ENCODE measurements around the gene KIF23. TPM values are rescaled to one million over a fixed set of nuclear protein-coding genes. Genes with fewer than 3 reads are reported as not detected.

Gene KIF23
- total RNA-seq: 10 to 100 TPM in 1 of 5 experiments, 1 to 10 TPM in 1, under 1 TPM in 2, not detected in 1; 0.30 to 39.4 (median 0.72) TPM
- polyA plus RNA-seq: not detected
- 1.1 reads per million for total RNA-seq

DNA sequence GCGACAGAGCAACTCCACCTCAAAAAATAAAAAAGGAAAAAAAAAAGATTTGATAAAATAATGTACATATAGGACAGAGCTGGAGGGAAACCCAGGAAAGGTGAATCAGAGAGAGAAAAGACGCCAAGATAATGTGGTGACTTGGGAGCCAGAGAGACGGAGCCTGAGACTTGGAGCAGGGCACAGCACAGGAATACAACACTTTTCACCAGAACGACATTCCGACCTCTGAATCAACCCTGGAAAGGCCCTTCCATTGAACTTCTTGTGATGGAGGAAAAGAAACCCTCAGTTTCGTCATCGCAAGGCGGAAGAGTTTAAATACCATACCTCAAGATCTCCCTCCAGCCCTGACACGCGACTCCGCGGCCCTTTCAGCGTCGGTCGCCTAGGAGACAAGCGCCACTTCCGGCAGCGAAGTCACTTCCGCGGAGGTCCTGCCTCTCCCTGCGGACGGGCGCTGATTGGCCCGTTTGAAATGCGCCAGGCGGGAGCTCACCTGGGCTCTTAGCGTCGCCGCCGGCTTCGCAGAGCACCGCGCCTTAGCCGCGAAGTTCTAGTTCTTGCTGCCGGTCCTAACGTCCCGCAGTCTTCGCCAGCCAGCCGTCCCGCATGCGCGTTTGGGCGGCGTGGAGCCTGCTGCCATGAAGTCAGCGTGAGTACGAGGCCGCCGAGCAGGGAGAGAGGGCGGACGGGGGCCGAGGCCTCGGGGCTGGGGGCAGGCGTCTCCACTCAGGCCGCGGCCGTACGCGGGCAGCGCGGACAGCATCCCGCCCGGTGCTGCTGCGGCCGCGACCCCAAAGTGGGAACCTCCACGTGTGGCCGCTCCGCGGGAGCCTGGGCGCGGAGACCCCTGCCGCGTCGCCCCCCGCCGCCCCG, at the start of gene KIF23:
TSS of gene KIF23 (plus strand) at position 528 of the 879 bp plus-strand sequence. CDS start at position 645, 117 bp downstream.
- H3K4me1 Mint-ChIP-seq: peaks cover 0 to 36% (median 7%) of the 10 kb centered on the region in 7 donors
- no peaks in the 10 kb centered on the region for H3K36me3 ChIP-seq (ENCODE audit: control insufficient read depth in 2 of 3, insufficient read depth in 3 of 3, low read length in 3 of 3)
- DNase-seq: peak; percentile 84 to 93 (median 90)
- H3K9me3 ChIP-seq (ENCODE audit: control insufficient read depth in 2 of 3, low read length in 3 of 3): no peaks in the 10 kb centered on the region
- peak within 1 kb of the TSS; percentile 66 for H3K4me3 ChIP-seq (ENCODE audit: low read length)
- peak within 1 kb of the TSS; percentile 81 to 88 (median 86) for H3K4me3 Mint-ChIP-seq
- H3K27me3 Mint-ChIP-seq: peaks cover 8 to 22% (median 10%) of the 10 kb centered on the region in 5 donors
- intact Hi-C loops (cut with micrococcal nuclease): loop anchor here (1.0 to 10.0 kb wide), 8 partner anchors 38 to 1139 kb away; partner anchors contain the start of genes FEM1B (in 2 of the 2), GLCE (in 2 of the 2) and RPLP1 (in 2 of the 2)
- ChIA-PET CTCF (interaction anchor here (0.6 to 1.0 kb wide), 2 partner anchors 34 to 59 kb away, joined by 3 to 5 read pairs; no protein-coding TSS in a partner anchor), POLR2A (interaction anchor here (0.7 to 2.2 kb wide), 4 partner anchors 38 to 1114 kb away, joined by 3 to 15 read pairs (median 3); partner anchors contain the start of gene RPLP1)
- H3K36me3 Mint-ChIP-seq: peaks cover 0 to 12% (median 0%) of the 10 kb centered on the region in 5 donors
- H3K9me3 Mint-ChIP-seq: peaks cover 0 to 2% (median 0%) of the 10 kb centered on the region in 11 donors
- H3K27ac Mint-ChIP-seq: peak within 1 kb of the TSS in 7 of 9 donors; percentile 34 to 86 (median 78)
- peak; percentile 98 for ATAC-seq
- peaks cover 0 to 9% of the 10 kb centered on the region in 2 donors for H3K27me3 ChIP-seq (ENCODE audit: control insufficient read depth in 2 of 2, insufficient read depth in 2 of 2, low read length in 2 of 2)
- no peak within 1 kb of the TSS for H3K27ac ChIP-seq (ENCODE audit: low read depth, low read length)
- H3K4me1 ChIP-seq (ENCODE audit: control insufficient read depth in 2 of 2, insufficient read depth in 2 of 2, low read length in 2 of 2): peaks cover 0 to 4% of the 10 kb centered on the region in 2 donors

DNA sequence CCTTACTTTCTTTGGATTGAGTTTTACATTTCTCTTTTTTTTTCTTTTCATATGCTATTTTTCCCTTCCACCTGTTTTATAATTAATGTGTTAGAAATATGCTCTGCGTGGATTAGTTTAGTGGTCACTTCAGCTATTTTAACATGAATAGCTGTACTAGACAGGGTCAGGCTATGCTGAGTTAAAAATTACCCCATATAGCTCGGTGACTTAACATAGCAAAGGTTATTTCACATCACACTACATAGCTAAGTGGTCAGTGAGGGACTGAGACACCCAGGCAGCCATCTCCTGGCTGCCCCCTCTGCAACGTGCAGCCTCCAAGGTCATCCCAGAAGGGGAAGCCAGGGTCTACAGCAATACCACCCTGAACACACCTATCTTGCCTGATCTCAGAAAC, 46.9 kb upstream of the KIF23 start:
- CTCF ChIA-PET: interaction anchor here (0.5 kb wide), 1 partner anchor 930 kb away, joined by 4 read pairs; no protein-coding TSS in a partner anchor
- H3K4me1 ChIP-seq (ENCODE audit: control insufficient read depth in 2 of 2, insufficient read depth in 2 of 2, low read length in 2 of 2): no peaks in the 10 kb centered on the region
- no peaks in the 10 kb centered on the region for H3K9me3 ChIP-seq (ENCODE audit: control insufficient read depth in 2 of 3, low read length in 3 of 3)
- no peak overlapping the region for H3K4me3 ChIP-seq (ENCODE audit: low read length)
- no peak overlapping the region for H3K4me3 Mint-ChIP-seq
- no peaks in the 10 kb centered on the region for H3K36me3 Mint-ChIP-seq
- no peaks in the 10 kb centered on the region for H3K36me3 ChIP-seq (ENCODE audit: control insufficient read depth in 2 of 3, insufficient read depth in 3 of 3, low read length in 3 of 3)
- peaks cover 0 to 8% (median 0%) of the 10 kb centered on the region in 11 donors for H3K9me3 Mint-ChIP-seq
- ATAC-seq (no peak), DNase-seq (no peak)
- intact Hi-C loops (cut with micrococcal nuclease): no loop called here
- peaks cover 0 to 3% of the 10 kb centered on the region in 2 donors for H3K27me3 ChIP-seq (ENCODE audit: control insufficient read depth in 2 of 2, insufficient read depth in 2 of 2, low read length in 2 of 2)
- no peak overlapping the region for H3K27ac Mint-ChIP-seq
- H3K27ac ChIP-seq (ENCODE audit: low read depth, low read length): no peak overlapping the region
- H3K4me1 Mint-ChIP-seq: no peaks in the 10 kb centered on the region
- peaks cover 4 to 19% (median 13%) of the 10 kb centered on the region in 5 donors for H3K27me3 Mint-ChIP-seq
- POLR2A ChIA-PET: no interaction called here

- Mint-ChIP-seq H3K4me3 (no peak overlapping the region), H3K27ac (no peak overlapping the region)
- CTCF ChIA-PET: interaction anchor here (0.8 kb wide), 1 partner anchor 25 kb away, joined by 4 read pairs; no protein-coding TSS in a partner anchor
These were observed 44.5 kb upstream of the KIF23 start for GRCh38 chr15:69369631-69370030.

DNA sequence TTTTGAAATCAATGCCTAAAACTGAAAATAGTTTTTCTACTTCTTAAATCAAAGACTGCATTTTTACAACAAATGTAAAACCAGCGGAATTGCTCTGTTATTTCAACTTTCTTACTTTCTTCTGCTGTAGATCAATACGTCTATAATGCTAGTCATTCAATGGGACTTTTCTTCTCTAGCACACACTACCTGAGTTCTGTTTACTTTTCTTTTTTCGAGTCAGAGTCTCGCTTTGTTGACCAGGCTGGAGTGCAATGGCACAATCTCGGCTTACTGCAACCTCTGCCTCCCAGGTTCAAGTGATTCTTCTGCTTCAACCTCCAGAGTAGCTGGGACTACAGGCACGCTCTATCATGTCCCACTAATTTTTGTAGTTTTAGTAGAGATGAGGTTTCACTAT, 40.7 kb upstream of the KIF23 start:
- peaks cover 0 to 3% of the 10 kb centered on the region in 2 donors for H3K27me3 ChIP-seq (ENCODE audit: control insufficient read depth in 2 of 2, insufficient read depth in 2 of 2, low read length in 2 of 2)
- Mint-ChIP-seq H3K27me3 (peaks cover 0 to 31% (median 14%) of the 10 kb centered on the region in 5 donors), H3K36me3 (no peaks in the 10 kb centered on the region), H3K27ac (no peak overlapping the region), H3K4me3 (no peak overlapping the region), H3K4me1 (no peaks in the 10 kb centered on the region), H3K9me3 (peaks cover 0 to 5% (median 0%) of the 10 kb centered on the region in 11 donors)
- DNase-seq: no peak
- H3K9me3 ChIP-seq (ENCODE audit: control insufficient read depth in 2 of 3, low read length in 3 of 3): no peaks in the 10 kb centered on the region
- no peak overlapping the region for H3K4me3 ChIP-seq (ENCODE audit: low read length)
- no peaks in the 10 kb centered on the region for H3K4me1 ChIP-seq (ENCODE audit: control insufficient read depth in 2 of 2, insufficient read depth in 2 of 2, low read length in 2 of 2)
- ChIA-PET POLR2A (no interaction called here), CTCF (no interaction called here)
- no peak for ATAC-seq
- intact Hi-C loops (cut with micrococcal nuclease): no loop called here
- no peaks in the 10 kb centered on the region for H3K36me3 ChIP-seq (ENCODE audit: control insufficient read depth in 2 of 3, insufficient read depth in 3 of 3, low read length in 3 of 3)
- no peak overlapping the region for H3K27ac ChIP-seq (ENCODE audit: low read depth, low read length)

More at GRCh38 chr15:69369631-69370030, 44.5 kb upstream of the KIF23 start:
- intact Hi-C loops (cut with micrococcal nuclease): no loop called here
- Histone ChIP-seq H3K36me3 (ENCODE audit: control insufficient read depth in 2 of 3, insufficient read depth in 3 of 3, low read length in 3 of 3) (no peaks in the 10 kb centered on the region), H3K27ac (ENCODE audit: low read depth, low read length) (no peak overlapping the region), H3K27me3 (ENCODE audit: control insufficient read depth in 2 of 2, insufficient read depth in 2 of 2, low read length in 2 of 2) (peaks cover 0 to 3% of the 10 kb centered on the region in 2 donors), H3K4me1 (ENCODE audit: control insufficient read depth in 2 of 2, insufficient read depth in 2 of 2, low read length in 2 of 2) (no peaks in the 10 kb centered on the region), H3K4me3 (ENCODE audit: low read length) (no peak overlapping the region), H3K9me3 (ENCODE audit: control insufficient read depth in 2 of 3, low read length in 3 of 3) (no peaks in the 10 kb centered on the region)
- DNase-seq: no peak
- Mint-ChIP-seq H3K9me3 (peaks cover 0 to 8% (median 3%) of the 10 kb centered on the region in 11 donors), H3K27me3 (peaks cover 4 to 30% (median 19%) of the 10 kb centered on the region in 5 donors), H3K4me1 (no peaks in the 10 kb centered on the region), H3K36me3 (no peaks in the 10 kb centered on the region)
- ATAC-seq: no peak
- POLR2A ChIA-PET: interaction anchor here (0.7 kb wide), 1 partner anchor 1145 kb away, joined by 6 read pairs; no protein-coding TSS in a partner anchor

DNA sequence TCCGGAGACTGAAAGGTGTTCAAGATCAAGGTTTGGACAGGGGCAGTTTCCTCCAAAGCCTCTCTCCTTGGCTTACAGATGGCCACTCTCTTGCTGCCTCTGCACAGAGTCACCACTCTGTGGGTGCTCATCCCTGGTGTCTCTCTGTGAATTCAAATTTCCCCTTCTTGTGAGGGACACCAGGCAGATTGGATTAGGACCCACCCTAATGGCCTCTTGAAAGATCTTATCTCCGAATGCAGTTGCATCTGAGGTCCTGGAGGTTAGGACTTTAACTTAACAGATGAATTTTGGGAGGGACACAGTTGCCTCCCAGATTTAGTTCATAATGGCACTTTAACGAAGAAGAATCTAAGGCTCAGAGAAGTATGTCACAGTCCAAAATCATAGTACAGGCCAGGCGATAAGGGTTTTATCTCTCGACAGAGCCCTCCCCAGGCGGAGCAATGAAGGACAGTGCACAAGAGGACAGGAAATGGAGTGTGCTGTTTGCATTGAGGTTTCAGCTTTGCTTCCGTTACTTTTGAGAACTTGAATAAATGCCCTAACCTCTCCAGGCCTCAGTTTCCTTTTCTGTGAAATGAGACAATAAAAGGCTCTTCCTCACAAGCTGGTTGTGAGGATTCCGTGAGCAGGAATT, 38.9 kb upstream of the KIF23 start:
- no peaks in the 10 kb centered on the region for H3K36me3 Mint-ChIP-seq
- peaks cover 0 to 30% (median 14%) of the 10 kb centered on the region in 5 donors for H3K27me3 Mint-ChIP-seq
- ATAC-seq (no peak), DNase-seq (no peak)
- Histone ChIP-seq H3K4me1 (ENCODE audit: control insufficient read depth in 2 of 2, insufficient read depth in 2 of 2, low read length in 2 of 2) (no peaks in the 10 kb centered on the region), H3K27ac (ENCODE audit: low read depth, low read length) (no peak overlapping the region), H3K9me3 (ENCODE audit: control insufficient read depth in 2 of 3, low read length in 3 of 3) (no peaks in the 10 kb centered on the region), H3K36me3 (ENCODE audit: control insufficient read depth in 2 of 3, insufficient read depth in 3 of 3, low read length in 3 of 3) (no peaks in the 10 kb centered on the region), H3K27me3 (ENCODE audit: control insufficient read depth in 2 of 2, insufficient read depth in 2 of 2, low read length in 2 of 2) (peaks cover 0 to 3% of the 10 kb centered on the region in 2 donors), H3K4me3 (ENCODE audit: low read length) (no peak overlapping the region)
- peaks cover 0 to 5% (median 0%) of the 10 kb centered on the region in 11 donors for H3K9me3 Mint-ChIP-seq
- intact Hi-C loops (cut with micrococcal nuclease): no loop called here
- ChIA-PET POLR2A (no interaction called here), CTCF (no interaction called here)
- no peaks in the 10 kb centered on the region for H3K4me1 Mint-ChIP-seq
- no peak overlapping the region for H3K4me3 Mint-ChIP-seq
- no peak overlapping the region for H3K27ac Mint-ChIP-seq

DNA sequence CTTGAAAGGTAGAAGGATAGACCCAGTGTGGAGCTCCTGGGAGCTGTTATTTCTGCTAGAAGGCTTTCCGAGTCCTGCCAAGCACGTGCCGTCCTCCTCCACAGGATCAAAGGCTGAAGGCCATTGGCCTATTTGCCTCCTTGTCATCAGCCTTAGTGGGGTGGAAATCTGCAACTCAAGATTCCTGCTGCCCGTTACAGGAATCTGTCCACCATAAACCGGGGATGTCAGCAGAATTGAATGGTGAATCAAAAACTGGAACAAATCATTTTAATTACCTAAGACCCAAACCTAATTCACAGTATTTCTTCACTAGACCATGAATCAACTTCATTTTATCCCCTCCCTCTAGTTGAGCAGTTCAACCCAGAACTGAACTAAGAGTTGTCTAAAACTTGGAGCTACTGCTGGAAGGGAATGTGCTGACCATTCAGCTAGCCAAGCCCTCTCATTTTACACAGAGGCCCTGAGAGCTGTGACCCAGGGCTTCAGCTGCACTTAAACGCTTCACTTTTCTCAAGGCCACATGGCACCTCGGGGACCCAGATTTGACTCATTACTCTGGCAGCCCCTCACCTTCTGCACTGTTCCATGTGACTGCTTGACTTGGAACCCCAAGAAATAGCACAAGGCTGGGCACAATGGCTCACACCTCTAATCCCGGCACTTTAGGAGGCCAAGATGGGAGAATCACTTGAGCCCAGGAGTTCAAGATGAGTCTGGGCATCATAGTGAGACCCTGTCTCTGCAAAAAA, 36.8 kb upstream of the KIF23 start:
- no peaks in the 10 kb centered on the region for H3K9me3 ChIP-seq (ENCODE audit: control insufficient read depth in 2 of 3, low read length in 3 of 3)
- Mint-ChIP-seq H3K36me3 (no peaks in the 10 kb centered on the region), H3K27ac (no peak overlapping the region), H3K9me3 (peaks cover 0 to 5% (median 0%) of the 10 kb centered on the region in 11 donors), H3K4me1 (no peaks in the 10 kb centered on the region), H3K27me3 (peaks cover 0 to 28% (median 14%) of the 10 kb centered on the region in 5 donors), H3K4me3 (no peak overlapping the region)
- no peak for DNase-seq
- intact Hi-C loops (cut with micrococcal nuclease): no loop called here
- no peak for ATAC-seq
- no peaks in the 10 kb centered on the region for H3K27me3 ChIP-seq (ENCODE audit: control insufficient read depth in 2 of 2, insufficient read depth in 2 of 2, low read length in 2 of 2)
- no peak overlapping the region for H3K4me3 ChIP-seq (ENCODE audit: low read length)
- ChIA-PET POLR2A (no interaction called here), CTCF (no interaction called here)
- H3K27ac ChIP-seq (ENCODE audit: low read depth, low read length): no peak overlapping the region
- no peaks in the 10 kb centered on the region for H3K36me3 ChIP-seq (ENCODE audit: control insufficient read depth in 2 of 3, insufficient read depth in 3 of 3, low read length in 3 of 3)
- no peaks in the 10 kb centered on the region for H3K4me1 ChIP-seq (ENCODE audit: control insufficient read depth in 2 of 2, insufficient read depth in 2 of 2, low read length in 2 of 2)

Measured in naive thymus-derived CD4-positive, alpha-beta T cell (primary cell).